Right hindlimb (tissue), 1 donor: ENCODE measurements around the gene PAPLN.
A peak's percentile ranks its signal among the peaks of the same experiment; 100 is the strongest.

Experiments
- DNase-seq: peaks from one replicate; pipeline ENCODE4 v3.0.0-alpha.2; 2018

Gene PAPLN

GRCh38 chr14:73231981-73232851 lies 5.1 kb upstream of the PAPLN start:
- no peak for DNase-seq

- no peak for DNase-seq
Measured at GRCh38 chr14:73232984-73233383, 4.3 kb upstream of the PAPLN start.

GRCh38 chr14:73233564-73233963 lies 3.7 kb upstream of the PAPLN start:
- DNase-seq = no peak

DNA sequence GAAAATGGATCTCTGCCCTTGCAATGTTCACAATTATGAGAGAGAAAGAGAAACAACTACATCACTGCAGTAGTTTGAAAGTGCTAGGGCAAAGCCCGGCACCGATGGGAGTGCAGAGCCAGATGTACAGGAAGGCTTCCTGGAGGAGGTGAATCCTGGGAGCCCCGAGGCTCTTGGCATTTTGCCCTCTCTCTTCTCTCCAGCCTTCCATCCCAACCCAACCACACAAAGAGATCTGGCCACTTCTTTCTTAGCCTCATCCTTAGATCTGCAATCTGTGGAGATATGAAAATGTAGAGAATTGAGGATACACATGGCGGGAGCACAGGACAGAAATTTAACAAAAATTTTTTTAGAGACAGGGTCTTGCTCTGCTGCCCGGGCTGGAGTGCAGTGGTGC lies 3.3 kb upstream of the PAPLN start:
- no peak for DNase-seq

DNA sequence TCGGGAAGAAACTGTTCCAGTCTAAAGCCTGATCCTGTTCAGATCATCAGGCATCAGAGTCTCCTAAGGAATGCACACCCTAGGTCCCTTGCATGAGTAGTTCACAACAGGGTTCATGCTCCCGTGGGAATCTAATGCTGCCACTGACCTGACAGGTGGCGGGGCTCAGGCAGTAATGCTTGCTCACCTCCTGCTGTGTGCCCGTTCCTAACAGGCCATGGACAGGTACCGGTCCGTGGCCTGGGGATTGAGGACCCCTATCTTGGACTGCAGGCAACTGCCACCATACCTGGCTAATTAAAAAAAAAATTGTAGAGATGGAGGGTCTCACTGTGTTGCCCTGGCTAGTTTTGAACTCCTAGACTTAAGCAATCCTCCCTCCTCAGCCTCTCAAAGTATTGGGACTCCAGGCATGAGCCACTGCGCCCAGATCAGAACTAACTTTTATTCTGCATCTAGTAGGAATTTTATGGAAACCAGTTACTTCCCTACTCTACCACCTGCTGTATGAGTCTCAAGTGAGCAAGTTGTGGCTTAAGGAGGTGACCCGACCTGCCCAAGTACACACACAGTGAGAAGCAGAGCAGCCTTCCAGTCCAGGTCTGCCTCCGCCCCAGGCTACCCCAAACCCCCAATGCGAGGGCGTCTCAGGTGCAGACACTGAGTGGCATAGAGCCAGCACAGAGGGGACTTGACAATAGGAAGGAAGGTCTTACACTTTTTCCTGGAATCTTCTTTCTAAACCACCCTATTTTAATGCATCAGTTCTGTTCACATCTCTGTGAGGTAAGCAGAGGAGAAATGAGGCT lies 2.5 kb upstream of the PAPLN start:
- no peak for DNase-seq

DNA sequence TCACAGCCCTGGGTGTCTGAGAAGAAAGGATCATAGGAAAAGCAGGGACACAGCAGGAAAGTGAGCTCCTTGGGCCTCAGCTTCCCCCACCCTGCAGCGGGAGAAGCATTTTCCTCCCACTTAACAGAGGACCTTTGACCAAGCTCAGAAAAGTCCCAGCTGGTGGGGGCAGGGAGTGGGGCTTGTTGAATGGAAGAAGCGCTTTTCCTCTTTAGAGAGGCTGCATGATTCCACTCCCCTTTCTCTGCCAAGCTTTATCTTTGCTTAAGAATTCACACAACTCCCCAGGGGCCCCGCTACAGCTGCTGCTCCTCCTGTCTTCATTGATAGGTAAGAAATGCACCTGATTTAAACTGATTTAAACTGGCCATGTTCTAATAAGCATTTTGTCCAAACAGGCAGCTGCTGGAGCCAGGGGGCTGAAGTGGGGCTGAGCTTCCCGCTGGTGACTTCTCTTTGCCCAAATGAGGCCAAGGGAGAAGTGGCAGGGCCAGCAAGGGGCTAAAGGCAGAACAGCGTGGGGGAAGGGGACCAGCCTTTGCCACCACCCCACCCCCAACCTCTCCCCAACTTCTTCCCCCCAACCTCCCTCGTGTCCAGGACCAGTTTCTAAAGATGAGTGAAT lies 1.7 kb upstream of the PAPLN start:
- no peak for DNase-seq

- DNase-seq = no peak
Measured at GRCh38 chr14:73236157-73236556, 1.1 kb upstream of the PAPLN start.

DNA sequence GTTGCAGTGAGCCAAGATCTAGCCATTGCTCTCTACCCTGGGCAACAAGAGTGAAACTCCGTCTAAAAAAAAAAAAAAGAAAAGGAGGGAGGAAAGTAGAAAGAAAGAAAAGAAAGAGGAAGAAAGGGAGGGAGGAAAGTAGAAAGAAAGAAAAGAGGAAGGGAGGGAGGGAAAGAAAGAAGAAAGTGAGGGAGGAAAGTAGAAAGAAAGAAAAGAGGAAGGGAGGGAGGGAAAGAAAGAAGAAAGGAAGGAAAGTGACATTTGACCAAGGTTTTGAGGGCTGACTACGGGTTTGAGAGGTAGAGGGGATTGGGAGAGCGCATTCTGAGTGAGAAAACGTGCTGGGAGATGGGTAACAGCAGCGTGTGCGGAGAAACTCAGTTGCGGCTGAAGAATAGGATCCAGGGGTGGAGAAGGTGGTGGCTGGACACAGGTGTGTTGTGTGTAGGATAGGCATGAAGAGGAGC lies 521 bp upstream of the PAPLN start:
- no peak for DNase-seq

GRCh38 chr14:73237786-73238423 lies 599 bp downstream of the PAPLN start:
- DNase-seq = no peak

GRCh38 chr14:73238424-73238852 lies 1.1 kb downstream of the PAPLN start:
- no peak for DNase-seq

GRCh38 chr14:73238941-73239340 lies 1.6 kb downstream of the PAPLN start:
- DNase-seq = no peak

DNA sequence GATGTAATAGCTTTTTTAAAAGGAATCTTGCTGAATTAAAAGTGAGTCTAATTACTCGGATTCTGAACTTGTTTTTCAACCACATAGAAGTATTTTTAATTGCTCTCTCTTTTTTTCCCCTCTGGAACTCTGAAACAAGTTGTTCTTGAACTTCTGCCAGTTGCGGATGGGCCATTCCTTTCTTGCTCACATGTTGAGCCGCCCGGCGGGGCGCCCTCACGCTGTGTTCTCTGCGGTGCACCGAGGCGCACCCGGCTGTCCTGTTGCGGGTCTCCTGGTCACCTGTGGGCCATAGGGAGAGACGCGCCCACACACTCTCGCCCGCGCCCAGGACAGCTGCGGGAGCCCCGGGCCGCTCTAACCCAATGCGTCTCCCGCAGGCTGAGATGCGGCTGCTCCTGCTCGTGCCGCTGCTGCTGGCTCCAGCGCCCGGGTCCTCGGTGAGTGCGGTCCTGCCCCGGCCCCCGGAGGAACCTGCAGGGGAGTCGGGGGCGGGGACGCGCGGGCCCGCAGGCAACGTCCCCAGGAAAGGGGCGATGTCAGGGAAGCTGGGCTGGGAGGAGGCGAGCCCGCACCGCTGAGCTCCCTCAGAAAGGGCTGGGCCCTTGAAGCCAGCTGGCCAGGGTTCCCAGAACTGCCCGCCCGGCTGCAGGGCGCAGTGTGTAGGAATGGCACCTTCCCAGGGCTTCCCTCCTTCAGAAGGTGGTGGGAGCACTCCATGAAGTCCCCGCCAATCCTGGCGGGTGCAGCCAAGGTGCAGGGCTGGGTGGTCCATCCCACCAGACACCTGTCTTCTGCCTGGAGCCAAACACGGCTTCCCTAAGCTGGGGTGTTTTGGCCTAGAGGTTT lies 2.3 kb downstream of the PAPLN start:
- DNase-seq = no peak

GRCh38 chr14:73240816-73241480 lies 3.6 kb downstream of the PAPLN start:
- DNase-seq = no peak

DNA sequence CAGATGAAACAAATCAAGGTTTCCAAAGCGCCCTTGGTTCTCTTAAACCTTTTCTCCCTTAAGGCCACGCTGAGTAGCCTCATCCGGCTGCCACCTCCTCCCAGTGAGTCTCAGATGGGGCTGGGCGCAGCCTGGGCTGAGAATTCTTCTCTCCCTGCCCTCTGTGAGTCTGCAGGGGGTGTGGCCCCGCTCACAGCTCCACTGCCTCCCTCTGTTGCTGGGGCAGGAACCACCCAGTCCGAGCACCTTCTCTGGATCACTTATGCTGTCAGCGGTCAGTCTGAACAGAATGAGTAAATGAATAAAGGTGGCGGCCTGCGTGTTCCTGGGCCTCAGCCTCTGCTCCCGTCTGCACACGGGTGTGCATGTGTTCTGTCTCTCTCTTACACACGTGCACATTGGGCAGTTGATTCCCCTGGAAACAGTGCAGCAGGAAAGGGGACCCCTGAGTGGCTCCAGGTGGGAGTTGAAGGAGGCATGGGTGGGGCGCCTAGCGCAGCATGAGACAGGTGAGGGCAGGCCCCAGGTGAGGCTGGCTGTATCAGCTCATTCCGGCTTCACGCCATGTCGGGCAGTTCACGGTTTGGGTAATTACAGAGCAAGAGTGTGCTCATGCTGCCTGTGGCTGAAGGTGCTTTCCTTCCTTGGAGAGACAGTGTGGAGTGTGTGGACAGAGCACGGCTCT lies 4.3 kb downstream of the PAPLN start:
- no peak for DNase-seq

- no peak for DNase-seq
Measured at GRCh38 chr14:73242357-73242901, 5.1 kb downstream of the PAPLN start.

- peak; percentile 1 for DNase-seq
Measured at GRCh38 chr14:73243341-73243740, 6.0 kb downstream of the PAPLN start.

DNA sequence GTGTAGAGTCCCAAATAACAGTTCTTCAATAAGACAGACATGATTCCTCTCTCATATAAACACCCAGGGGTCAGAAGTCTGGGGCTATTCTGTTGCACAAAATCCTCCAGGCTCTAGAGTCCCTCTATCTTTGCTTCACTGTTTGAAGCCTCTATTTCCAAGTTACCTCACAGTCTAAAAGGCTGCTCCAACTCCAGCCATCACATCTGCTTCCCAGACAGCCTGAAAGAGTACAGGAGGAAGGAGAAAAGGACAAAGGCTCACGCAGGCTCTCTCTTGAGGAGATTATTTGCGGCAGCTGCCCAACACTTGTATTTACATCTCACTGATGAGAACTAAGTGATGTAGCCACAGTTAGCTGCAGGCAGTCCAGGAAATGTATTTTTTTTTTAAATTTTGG lies 6.4 kb downstream of the PAPLN start:
- no peak for DNase-seq

DNA sequence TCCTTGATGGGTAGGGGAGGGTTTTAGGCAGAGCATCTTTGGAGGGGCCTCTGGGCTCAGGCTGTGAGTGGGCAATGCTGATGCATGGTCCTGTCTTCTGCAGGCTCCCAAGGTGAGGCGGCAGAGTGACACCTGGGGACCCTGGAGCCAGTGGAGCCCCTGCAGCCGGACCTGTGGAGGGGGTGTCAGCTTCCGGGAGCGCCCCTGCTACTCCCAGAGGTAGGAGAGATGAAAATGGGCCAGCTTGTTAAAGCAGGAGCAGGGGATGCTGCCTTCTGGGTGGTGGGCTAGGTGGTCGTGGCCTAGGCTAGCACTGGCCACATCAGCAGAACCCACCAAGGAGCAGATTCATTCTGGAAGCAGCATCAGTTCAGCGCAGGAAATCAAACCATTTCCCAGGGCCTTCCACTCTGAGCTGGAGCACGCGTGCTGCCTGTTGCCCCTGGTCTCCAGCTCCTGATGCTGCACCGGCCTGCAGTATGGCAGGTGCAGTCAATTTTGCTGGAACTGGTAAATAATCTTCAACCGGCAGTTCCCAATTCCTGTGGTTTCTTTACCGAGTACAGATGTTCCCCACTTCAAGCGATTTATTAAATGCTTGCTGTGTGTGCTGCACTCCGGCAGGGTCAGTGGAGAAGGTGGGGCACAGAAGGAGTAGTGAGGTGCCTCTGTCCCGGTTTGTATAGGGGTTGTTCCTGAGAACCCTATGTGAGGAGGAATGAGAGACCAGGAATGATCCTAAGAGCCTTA lies 7.4 kb downstream of the PAPLN start:
- DNase-seq = no peak

GRCh38 chr14:73245480-73246325 lies 8.4 kb downstream of the PAPLN start:
- DNase-seq = no peak
